ENCODE measurements around the gene KLF11. TPM values are rescaled to one million over a fixed set of nuclear protein-coding genes. Genes with fewer than 3 reads are reported as not detected.
"Not testable (repeated sequence)": the region's sequence is repeated elsewhere in the genome, so short reads cannot be mapped to it uniquely, and the experiment has no call there.

KLF11 gene
- polyA plus RNA-seq, 3 donors, result 21.6 to 24.6 (median 23.5) TPM

DNA sequence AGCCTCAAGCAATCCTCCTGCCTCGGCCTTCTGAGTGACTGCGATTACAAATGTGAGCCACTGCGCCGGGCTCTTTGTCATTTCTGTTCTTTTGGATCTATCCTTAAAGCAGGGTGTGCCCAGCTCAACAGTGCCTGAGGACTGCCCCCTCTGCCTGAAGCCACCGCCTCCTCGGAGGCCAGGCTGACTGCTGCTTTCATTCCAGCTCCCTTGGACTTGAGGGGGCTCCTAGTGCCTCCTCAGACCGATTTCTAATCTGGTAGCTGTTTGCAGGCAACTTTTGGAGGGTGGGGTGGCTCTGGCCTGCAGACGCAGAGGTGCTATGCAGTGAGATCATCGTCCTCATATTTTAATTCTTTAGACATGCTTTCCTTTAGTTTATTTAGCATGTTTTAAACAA is 35.9 kb upstream of the KLF11 start:
- no peak for DNase-seq

DNA sequence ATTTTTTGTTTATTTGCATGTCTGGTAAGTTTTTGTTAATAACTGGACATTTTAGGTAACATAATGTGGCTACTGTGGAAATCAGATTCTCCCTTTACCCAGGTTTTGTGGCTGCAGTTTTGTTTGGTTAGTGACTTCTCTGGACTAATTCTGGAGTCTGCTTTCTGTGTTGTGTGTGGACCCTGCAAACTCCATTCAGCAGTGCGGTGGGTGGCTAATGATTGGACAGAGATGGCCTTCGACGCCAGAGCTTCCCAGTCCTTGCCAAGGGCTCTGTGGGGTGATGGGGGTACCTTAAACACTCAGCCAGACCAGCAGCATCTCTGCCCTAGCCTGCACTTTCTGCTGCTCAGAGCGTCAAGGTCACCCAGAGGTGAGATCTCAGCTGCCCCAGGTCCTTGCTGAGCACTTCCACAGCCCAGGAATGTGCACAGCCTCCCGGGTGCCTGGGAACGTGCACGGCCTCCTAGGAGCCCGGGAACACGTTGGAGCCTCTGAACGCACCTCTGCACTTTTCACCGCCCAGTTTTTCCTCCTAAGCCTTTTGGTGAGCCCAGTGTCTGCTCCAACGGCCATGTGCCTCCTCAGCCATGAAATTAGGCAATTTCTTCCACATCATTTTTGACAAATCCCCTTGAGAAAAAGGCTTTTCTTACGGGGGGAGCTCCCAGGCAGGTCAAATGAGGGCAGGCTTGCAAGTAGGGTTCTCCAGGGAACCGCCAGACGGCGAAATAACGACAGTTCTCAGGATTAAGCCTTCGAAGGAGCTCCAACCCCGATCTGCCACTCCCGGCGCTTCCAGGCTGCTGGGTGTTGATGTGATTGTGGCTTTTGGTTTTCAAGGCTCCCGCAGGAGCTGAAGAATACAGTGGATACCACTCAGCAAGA is 35.2 kb upstream of the KLF11 start:
- no peak for DNase-seq

DNA sequence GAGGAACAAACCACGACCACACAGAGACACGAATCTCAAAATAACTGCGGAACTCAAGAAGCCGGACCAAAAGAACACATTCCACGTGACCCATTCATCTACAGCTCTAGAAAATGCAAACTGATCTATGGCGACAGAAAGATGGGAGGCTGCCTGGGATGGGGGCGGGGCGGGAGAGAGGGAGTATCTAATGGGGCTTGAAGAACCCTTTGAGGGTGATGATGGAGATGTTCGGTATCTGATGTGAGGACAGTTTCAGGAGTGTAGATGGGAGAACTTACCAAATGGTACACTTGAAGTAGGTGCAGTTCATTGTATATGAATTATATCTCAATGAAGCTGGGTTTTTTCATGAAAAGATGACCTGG is 34.6 kb upstream of the KLF11 start:
- no peak for DNase-seq

DNA sequence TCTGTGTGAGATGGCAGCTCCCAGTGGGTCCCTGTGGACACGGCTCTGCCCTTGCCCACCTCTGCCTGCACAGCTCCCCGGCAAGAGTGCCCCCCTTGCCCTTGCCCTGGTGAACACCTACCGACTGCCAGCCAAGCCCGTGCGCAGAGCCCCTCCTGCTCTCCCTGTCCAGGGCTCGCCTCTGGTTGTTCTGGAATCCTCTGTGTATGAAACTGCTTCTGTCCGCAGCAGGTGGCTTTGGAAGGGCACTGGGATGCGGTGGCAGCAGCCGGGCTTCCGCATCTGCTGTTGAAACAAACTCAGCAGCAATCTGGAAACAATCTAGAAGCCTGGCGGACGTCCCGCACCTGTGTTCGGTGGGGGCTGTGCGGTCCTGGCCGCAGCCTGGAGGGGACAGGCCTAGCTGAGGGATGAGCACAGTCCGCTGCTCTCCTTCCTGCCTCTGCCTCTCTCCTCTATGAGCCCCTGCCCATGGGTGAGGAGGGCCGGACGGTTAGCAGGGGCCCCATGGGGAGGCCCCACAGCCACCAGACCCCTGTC is 34.0 kb upstream of the KLF11 start:
- DNase-seq, result no peak

DNA sequence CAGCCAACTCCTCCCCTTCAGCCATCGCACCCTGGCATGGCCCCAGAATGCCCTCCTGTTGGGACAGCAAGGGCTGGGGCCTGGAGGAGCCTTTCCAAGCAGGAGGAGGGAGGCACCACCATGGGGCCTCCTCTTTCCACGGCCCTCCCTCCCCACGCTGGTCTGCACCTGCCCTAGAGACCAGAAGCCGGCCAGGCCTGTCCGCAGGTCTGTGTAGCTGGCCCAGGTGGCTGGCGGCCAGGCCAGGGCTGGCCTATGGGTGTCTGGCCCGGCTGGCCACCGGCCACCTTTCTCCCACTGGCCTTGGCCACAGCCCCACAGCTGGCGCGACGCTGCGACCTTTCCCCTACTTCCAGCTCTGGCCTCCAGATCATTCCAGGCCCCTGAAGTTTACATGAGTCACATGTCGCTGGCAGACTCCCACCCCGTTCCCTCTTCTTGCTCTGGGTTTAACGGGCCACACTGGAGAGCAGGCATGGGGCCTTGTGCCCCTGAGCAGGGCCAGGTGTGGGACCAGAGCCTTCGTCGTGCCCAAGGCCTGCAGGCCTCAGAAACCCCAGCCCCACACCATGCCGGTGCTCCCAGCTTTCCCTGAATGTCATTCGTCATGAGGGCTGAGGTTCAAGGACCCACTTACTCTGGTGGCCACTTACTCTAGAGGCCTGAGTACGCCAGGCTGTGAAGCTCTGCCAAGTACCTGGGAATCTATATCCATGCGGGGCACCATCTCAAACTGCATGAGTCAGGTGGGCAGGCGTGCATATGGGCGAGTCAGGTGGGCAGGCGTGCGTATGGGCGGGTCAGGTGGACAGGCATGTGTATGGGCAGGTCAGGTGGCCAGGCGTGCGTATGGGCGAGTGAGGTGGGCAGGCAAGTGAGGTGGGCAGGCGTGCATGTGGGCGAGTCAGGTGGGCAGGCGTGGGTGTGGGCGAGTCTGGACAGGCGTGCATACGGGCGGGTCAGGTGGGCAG is 33.3 kb upstream of the KLF11 start:
- DNase-seq, result no peak

DNA sequence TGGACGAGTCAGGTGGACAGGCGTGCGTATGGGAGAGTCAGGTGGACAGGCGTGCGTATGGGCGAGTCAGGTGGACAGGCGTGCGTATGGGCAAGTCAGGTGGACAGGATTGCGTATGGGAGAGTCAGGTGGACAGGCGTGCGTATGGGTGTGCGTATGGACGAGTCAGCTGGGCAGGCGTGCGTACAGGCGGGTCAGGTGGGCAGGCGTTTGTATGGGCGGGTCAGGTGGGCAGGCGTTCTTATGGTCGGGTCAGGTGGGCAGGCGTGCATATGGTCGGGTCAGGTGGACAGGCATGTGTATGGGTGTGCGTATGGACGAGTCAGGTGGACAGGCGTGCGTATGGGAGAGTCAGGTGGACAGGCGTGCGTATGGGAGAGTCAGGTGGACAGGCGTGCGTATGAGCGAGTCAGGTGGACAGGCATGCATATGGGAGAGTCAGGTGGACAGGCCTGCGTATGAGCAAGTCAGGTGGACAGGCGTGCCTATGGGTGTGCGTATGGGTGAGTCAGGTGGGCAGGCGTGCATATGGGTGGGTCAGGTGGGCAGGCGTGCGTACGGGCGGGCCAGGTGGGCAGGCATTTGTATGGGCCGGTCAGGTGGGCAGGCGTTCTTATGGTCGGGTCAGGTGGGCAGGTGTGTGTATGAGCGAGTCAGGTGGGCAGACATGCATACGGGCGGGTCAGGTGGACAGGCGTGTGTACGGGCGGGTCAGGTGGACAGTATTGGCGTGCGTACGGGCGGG is 32.3 kb upstream of the KLF11 start:
- not testable (repeated sequence) for DNase-seq

DNA sequence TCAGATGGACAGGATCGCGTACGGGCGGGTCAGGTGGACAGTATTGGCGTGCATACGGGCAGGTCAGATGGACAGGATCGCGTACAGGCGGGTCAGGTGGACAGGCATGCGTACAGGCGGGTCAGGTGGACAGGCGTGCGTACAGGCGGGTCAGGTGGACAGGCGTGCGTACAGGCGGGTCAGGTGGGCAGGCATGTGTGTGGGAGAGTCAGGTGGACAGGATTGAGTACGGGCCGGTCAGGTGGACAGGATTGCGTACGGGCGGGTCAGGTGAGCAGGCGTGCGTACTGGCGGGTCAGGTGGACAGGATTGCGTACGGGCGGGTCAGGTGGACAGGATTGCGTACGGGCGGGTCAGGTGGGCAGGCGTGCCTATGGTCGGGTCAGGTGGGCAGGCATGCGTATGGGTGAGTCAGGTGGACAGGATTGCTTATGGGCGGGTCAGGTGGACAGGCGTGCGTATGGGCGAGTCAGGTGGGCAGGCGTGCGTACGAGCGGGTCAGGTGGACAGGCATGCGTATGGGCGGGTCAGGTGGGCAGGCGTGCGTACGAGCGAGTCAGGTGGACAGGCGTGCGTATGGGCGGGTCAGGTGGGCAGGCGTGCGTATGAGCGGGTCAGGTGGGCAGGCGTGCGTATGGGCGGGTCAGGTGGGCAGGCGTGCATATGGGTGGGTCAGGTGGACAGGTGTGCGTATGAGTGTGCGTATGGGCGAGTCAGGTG is 31.6 kb upstream of the KLF11 start:
- not testable (repeated sequence) for DNase-seq

DNA sequence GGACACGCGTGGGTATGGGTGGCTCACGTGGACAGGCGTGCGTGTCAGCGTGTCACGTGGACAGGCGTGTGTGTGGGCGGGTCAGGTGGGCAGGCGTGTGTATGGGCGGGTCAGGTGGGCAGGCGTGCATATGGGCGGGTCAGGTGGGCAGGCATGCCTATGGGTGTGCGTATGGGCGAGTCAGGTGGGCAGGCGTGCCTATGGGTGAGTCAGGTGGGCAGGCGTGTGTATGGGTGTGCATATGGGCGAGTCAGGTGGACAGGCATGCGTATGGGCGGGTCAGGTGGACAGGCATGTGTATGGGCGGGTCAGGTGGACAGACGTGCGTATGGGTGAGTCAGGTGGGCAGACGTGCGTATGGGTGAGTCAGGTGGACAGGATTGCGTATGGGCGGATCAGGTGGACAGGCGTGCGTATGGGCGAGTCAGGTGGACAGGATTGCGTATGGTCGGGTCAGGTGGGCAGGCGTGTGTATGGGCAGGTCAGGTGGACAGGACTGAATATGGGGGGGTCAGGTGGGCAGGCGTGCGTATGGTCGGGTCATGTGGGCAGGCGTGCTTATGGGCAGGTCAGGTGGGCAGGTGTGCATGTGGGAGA is 30.9 kb upstream of the KLF11 start:
- not testable (repeated sequence) for DNase-seq

DNA sequence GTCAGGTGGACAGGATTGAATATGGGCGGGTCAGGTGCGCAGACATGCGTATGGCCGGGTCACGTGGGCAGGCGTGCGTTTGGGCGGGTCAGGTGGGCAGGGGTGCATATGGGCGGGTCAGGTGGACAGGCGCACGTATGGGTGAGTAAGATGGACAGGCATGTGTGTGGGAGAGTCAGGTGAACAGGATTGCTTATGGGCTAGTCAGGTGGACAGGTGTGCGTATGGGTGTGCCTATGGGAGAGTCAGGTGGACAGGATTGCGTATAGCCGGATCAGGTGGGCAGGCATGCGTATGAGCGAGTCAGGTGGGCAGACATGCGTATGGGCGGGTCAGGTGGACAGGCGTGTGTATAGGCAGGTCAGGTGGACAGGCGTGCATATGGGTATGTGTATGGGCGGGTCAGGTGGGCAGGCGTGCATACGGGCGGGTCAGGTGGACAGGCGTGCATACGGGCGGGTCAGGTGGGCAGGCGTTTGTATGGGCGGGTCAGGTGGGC is 30.3 kb upstream of the KLF11 start:
- no peak for DNase-seq

DNA sequence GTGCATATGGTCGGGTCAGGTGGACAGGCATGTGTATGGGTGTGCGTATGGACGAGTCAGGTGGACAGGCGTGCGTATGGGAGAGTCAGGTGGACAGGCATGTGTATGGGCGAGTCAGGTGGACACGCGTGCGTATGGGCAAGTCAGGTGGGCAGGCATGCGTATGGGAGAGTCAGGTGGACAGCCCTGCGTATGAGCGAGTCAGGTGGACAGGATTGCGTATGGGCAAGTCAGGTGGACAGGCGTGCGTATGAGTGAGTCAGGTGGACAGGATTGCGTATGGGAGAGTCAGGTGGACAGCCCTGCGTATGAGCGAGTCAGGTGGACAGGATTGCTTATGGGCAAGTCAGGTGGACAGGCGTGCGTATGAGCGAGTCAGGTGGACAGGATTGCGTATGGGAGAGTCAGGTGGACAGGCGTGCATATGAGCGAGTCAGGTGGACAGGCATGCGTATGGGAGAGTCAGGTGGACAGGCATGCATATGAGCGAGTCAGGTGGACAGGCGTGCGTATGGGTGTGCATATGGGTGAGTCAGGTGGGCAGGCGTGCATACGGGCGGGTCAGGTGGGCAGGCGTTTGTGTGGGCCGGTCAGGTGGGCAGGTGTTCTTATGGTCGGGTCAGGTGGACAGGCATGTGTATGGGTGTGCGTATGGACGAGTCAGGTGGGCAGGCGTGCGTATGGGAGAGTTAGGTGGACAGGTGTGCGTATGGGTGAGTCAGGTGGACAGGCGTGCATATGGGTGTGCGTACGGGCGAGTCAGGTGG is 29.5 kb upstream of the KLF11 start:
- DNase-seq, result not testable (repeated sequence)

DNA sequence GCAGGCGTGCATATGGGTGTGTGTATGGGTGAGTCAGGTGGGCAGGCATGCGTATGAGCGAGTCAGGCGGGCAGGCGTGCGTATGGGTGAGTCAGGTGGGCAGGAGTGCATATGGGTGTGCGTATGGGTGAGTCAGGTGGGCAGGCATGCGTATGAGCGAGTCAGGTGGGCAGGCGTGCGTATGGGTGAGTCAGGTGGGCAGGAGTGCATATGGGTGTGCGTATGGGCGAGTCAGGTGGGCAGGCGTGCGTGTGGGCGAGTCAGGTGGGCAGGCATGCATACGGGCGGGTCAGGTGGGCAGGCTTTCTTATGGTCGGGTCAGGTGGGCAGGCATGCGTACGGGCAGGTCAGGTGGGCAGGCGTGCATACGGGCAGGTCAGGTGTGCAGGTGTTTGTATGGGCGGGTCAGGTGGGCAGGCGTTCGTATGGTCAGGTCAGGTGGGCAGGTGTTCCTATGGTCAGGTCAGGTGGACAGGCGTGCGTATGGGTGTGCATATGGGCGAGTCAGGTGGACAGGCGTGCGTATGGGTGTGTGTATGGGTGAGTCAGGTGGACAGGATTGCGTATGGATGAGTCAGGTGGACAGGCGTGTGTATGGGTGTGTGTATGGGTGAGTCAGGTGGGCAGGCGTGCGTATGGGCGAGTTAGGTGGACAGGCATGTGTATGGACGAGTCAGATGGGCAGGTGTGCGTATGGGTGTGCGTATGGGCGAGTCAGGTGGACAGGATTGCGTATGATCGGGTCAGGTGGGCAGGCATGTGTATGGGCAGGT is 28.7 kb upstream of the KLF11 start:
- no peak for DNase-seq

DNA sequence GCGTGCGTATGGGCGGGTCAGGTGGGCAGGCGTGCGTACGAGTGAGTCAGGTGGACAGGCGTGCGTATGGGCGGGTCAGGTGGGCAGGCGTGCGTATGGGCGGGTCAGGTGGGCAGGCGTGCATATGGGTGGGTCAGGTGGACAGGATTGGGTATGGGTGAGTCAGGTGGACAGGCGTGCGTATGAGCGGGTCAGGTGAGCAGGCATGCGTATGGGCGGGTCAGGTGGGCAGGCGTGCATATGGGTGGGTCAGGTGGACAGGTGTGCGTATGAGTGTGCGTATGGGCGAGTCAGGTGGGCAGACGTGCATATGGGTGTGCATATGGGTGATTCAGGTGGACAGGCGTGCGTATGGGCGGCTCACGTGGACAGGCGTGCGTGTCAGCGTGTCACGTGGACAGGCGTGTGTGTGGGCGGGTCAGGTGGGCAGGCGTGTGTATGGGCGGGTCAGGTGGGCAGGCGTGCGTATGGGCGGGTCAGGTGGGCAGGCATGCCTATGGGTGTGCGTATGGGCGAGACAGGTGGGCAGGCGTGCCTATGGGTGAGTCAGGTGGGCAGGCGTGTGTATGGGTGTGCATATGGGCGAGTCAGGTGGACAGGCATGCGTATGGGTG is 27.9 kb upstream of the KLF11 start:
- not testable (repeated sequence) for DNase-seq

DNA sequence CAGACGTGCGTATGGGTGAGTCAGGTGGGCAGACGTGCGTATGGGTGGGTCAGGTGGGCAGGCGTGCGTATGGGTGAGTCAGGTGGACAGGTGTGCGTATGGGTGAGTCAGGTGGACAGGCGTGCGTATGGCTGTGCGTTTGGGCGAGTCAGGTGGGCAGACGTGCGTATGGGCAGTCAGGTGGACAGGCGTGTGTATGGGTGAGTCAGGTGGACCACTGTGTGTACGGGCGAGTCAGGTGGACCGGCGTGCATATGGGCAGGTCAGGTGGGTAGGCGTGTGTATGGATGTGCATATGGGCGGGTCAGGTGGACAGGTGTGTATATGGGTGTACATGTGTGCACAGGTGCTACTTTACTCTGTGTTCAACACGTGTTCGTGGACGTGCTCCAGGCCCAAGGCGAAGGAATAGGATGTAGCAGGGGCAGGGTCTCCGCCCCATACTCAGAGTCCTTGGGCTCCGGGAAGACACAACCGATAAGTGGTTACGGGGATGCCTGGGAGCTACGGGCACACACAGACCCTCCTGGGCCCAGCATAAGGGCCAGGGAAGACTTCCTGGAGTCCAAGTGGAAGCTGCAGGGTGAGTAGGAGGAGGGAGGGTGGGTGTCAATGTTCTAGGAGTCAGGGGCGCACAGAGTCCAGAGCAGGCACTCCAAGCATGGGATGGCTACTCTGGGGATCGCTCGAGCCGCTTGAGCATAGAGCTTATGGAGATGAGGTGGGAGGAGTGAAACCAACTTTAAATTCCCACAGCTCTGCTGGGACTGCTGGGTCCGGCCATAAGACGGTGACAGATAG is 27.1 kb upstream of the KLF11 start:
- DNase-seq, result no peak

DNA sequence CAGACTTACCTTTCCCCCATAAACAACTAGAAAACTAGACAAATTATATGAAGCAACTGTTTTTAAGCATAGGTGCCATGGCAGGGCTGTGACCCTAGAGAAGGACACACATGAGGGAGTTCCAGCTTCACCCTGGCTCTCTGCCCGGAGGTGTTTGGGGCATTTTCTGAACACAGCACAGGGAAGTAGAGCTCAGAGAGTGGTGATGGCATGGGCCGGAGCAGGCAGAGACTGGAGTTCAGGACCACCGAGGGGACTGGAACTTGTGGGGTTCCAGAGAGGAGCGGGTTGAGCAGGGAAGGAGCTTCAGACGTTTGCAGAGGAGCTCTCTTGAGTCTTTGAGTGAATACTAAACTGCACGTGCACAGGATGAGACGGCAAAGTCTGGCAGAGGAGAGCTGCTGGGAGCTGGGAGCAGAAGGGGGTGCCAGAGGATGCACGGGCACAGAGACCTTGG is 26.5 kb upstream of the KLF11 start:
- DNase-seq, result no peak

DNA sequence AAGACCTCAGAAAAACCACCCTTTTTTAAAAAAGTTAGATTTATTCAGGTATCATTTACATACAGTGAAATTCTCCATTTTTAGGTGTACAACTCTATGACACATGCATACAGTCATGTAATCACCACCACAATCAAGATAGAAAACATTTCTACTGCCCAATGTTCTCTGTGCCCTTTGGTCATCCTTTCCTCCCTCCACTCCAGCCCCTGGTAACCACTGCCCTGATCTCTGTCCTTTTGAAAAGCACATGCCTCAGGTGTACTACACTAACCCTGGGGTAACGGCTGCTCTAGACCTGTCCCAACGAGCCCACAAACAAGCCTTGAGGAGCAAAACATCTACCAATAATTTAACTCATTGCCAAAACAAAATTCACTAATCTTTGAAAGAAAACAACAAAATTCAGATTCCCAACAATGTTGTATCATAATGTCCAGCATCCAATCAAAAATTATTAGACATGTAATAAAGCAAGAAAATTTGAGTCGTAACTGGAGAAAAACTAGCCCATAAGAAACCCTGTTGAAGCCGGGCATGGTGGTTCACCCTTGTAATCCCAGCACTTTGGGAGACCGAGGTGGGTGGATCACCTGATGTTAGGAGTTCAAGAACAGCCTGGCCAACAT is 25.9 kb upstream of the KLF11 start:
- no peak for DNase-seq

DNA sequence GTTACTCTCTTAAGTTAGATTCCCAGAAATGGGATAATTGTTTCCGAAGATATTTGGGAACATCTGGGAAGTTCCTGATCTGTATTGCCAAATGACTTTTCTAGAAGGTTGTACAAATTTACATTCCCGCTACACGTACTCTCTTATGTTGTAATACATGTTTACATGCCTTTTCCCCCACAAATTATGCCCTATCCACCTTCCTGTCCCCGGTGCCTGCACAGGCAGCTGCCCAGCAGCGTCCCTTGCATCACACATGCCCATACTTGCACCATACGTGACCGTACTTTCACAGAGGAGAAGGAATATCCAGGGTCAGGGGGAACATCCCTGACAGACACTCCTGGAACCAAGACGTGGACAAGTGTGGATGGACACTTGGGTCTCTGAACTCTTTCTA is 24.2 kb upstream of the KLF11 start:
- DNase-seq, result no peak

Data from renal pelvis (tissue), 4 donors.